Upper lobe of right lung (tissue), 1 donor: ENCODE data around the gene DHRS3. TPM values are rescaled to one million over a fixed set of nuclear protein-coding genes. Genes with fewer than 3 reads are reported as not detected.
"Not testable (repeated sequence)": the region's sequence is repeated elsewhere in the genome, so short reads cannot be mapped to it uniquely, and the experiment has no call there.

Experiments used
- ATAC-seq: fragments of 200-7000 bp; cut with Tn5 transposase; one replicate; pipeline ENCODE4 v1.9.1; 2020; ENCODE audit warnings: mild to moderate bottlenecking, moderate library complexity
- DNase-seq: peaks from one replicate; pipeline ENCODE4 v3.0.0-alpha.2; 2020
- H3K27ac ChIP-seq: fragments of 200-600 bp; one replicate; pipeline ENCODE4 v1.8.0; 2022
- H3K27me3 ChIP-seq: fragments of 200-600 bp; one replicate; pipeline ENCODE4 v1.8.0; 2022; ENCODE audit warnings: mild to moderate bottlenecking
- H3K36me3 ChIP-seq: fragments of 200-600 bp; one replicate; pipeline ENCODE4 v1.8.0; 2022
- H3K4me1 ChIP-seq: fragments of 200-600 bp; one replicate; pipeline ENCODE4 v1.8.0; 2022
- H3K4me3 ChIP-seq: fragments of 200-600 bp; one replicate; pipeline ENCODE4 v1.8.0; 2022; ENCODE audit warnings: mild to moderate bottlenecking
- H3K9me3 ChIP-seq: fragments of 200-600 bp; one replicate; pipeline ENCODE4 v1.8.0; 2022
- intact Hi-C: fragments of 100-400 bp; cut with DNase I; formaldehyde crosslinking; loops from one replicate; pipeline ENCODE4 v1.11.0; 2022
- total RNA-seq: library from RNA; stranded (reverse); fragmentation: NEBNext Ultra II Directional; extraction: Animal tissue kit (Norgen Biotek cat#: 25700); gene quantifications from one replicate; pipeline ENCODE4 v1.2.1, GENCODE V29; 2021
- TF ChIP-seq, protein P1 (sequence below): fragments of 200-600 bp; IDR thresholded peaks from one replicate; pipeline ENCODE4 v1.8.0; 2022; ENCODE audit warnings: antibody characterized with exemption
- donor health status: DM: no; HTN: yes; CAD: no; lungs with severe emphysema.

DHRS3 gene
- total RNA-seq, 1 donor from 2014 or later: 106 TPM

GRCh38 chr1:12542138-12542465, 75.9 kb downstream of the DHRS3 start:
- ATAC-seq (no peak), DNase-seq (peak; percentile 53)
- TF ChIP-seq, protein P1, sequence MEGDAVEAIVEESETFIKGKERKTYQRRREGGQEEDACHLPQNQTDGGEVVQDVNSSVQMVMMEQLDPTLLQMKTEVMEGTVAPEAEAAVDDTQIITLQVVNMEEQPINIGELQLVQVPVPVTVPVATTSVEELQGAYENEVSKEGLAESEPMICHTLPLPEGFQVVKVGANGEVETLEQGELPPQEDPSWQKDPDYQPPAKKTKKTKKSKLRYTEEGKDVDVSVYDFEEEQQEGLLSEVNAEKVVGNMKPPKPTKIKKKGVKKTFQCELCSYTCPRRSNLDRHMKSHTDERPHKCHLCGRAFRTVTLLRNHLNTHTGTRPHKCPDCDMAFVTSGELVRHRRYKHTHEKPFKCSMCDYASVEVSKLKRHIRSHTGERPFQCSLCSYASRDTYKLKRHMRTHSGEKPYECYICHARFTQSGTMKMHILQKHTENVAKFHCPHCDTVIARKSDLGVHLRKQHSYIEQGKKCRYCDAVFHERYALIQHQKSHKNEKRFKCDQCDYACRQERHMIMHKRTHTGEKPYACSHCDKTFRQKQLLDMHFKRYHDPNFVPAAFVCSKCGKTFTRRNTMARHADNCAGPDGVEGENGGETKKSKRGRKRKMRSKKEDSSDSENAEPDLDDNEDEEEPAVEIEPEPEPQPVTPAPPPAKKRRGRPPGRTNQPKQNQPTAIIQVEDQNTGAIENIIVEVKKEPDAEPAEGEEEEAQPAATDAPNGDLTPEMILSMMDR: no peak
- Histone ChIP-seq H3K4me3 (no peak overlapping the region), H3K27ac (no peak overlapping the region), H3K4me1 (peaks cover 14% of the 10 kb centered on the region), H3K36me3 (no peaks in the 10 kb centered on the region), H3K9me3 (no peaks in the 10 kb centered on the region), H3K27me3 (no peaks in the 10 kb centered on the region)
- intact Hi-C loops: no loop called here

DNA sequence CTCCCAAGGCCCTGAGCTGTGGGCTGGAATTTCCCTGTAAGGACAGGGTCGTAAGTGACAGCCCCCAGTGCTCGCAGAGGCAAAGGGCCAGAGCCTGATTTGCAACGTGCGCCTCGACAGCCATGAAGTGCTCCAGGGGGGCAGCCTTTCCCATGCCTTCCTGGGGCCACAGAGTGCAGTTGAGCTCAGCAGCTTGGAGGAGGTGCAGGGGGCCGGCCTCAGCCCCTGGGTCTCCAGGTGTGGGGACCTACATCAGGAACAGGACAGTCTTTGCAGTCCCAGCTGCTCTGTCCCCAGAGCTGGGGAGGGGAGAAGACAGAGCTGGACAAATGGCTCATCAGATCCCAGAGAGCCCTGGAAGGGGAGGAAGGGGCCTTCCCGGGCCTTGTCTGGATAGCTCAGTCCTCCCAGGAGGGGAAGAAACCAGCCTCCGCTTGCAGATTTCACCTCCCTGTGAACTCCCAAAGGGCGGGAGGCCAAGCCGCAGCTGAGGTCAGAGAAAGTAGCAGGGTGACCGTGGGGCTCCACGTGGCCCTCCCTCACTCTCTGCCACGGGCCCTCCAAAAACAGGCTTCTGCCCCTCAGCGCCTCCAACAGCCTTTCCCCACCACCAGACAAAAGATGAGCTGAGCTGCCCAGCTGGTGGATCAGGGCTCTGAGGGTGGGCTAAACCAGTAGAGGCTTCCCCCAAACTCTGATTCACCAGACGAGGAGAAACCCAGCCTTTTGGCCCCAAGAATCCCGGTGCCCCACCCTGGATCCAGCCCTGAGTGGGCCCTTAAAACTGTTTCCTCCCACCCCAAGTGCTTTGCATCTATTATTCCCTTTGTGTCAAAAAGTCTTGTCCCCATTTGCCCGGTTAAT, 76.5 kb downstream of the DHRS3 start:
- Histone ChIP-seq H3K9me3 (peaks cover under 1% of the 10 kb centered on the region), H3K36me3 (no peaks in the 10 kb centered on the region), H3K27ac (no peak overlapping the region), H3K27me3 (no peaks in the 10 kb centered on the region), H3K4me3 (no peak overlapping the region), H3K4me1 (peaks cover 14% of the 10 kb centered on the region)
- DNase-seq (peak; percentile 66), ATAC-seq (peak; percentile 37)
- TF ChIP-seq, protein P1: no peak
- intact Hi-C loops: no loop called here

DNA sequence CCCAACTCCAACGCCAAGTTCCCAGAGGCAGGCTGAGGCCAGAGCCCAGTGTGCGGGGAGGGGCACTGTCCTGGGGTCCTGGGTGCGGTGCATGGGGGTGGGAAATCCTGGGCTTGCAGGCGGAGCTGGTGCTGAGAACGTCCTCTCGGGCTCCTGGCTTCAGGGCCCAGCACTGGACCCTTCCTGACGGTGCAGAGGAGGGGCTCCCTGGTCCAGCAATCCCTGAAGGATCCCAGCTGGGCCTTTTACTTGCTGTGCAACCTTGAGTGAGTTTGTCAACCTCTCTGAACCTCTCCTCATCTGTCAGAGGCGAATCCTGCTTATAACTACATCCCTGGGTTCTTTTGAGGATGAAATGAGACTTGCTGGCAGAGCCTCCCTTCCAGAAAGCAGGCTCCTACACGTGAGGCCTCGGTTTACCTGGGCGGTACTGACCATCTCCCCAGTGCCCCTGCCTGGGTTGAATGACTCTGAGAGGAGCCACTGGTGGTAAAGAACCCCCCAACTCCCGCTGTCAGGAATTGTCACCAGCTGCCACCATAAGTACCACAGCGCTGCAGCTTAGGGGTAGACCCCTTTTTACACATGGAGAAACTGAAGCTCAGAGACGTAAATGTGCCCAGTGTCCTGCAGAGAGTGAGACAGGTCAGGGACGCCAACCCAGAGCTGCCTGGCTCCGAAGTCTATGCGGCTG, 77.3 kb downstream of the DHRS3 start:
- intact Hi-C loops: no loop called here
- H3K36me3 ChIP-seq: no peaks in the 10 kb centered on the region
- peaks cover 7% of the 10 kb centered on the region for H3K9me3 ChIP-seq
- no peak for ATAC-seq
- DNase-seq: no peak
- H3K27me3 ChIP-seq: no peaks in the 10 kb centered on the region
- no peak overlapping the region for H3K27ac ChIP-seq
- peaks cover 14% of the 10 kb centered on the region for H3K4me1 ChIP-seq
- no peak overlapping the region for H3K4me3 ChIP-seq
- TF ChIP-seq, protein P1: no peak

GRCh38 chr1:12539705-12540579, 78.1 kb downstream of the DHRS3 start:
- TF ChIP-seq, protein P1: no peak
- peaks cover 12% of the 10 kb centered on the region for H3K4me1 ChIP-seq
- peaks cover 7% of the 10 kb centered on the region for H3K9me3 ChIP-seq
- intact Hi-C loops: no loop called here
- ATAC-seq: peak; percentile 77
- H3K27ac ChIP-seq: peak overlapping the region; percentile 15
- DNase-seq: peak; percentile 77
- H3K36me3 ChIP-seq: no peaks in the 10 kb centered on the region
- H3K4me3 ChIP-seq: no peak overlapping the region
- no peaks in the 10 kb centered on the region for H3K27me3 ChIP-seq

GRCh38 chr1:12539320-12539704, 78.7 kb downstream of the DHRS3 start:
- TF ChIP-seq, protein P1: no peak
- DNase-seq: peak; percentile 10
- no peak for ATAC-seq
- intact Hi-C loops: no loop called here
- no peak overlapping the region for H3K4me3 ChIP-seq
- H3K4me1 ChIP-seq: peaks cover 11% of the 10 kb centered on the region
- no peaks in the 10 kb centered on the region for H3K36me3 ChIP-seq
- no peak overlapping the region for H3K27ac ChIP-seq
- H3K9me3 ChIP-seq: peaks cover 7% of the 10 kb centered on the region
- H3K27me3 ChIP-seq: no peaks in the 10 kb centered on the region

DNA sequence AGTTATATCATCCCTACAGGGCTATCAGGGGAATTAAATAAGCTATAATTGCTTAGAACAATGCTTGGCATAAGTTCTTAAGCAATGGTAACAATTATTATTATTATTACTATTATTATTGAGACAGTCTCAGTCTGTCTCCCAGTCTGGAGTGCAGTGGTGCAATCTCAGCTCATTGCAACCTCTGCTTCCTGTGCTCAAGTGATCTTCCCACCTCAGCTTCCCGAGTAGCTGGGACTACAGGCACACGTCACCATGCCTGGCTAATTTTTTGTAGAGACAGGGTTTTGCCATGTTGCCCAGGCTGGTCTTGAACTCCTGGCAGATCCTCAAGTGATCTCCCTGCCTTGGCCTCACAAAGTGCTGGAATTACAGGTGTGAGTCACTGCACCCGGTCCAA, 79.5 kb downstream of the DHRS3 start:
- intact Hi-C loops, ATAC-seq, H3K27ac ChIP-seq, H3K36me3 ChIP-seq, H3K4me3 ChIP-seq, H3K27me3 ChIP-seq, H3K9me3 ChIP-seq: not testable (repeated sequence)
- H3K4me1 ChIP-seq: peaks cover 11% of the 10 kb centered on the region
- DNase-seq: peak; percentile 41
